Myometrial cell (primary cell): ENCODE measurements around the gene FIG4. TPM values are rescaled to one million over a fixed set of nuclear protein-coding genes. Genes with fewer than 3 reads are reported as not detected.

Experiments
- total RNA-seq: library from RNA; depleted of rRNA; stranded (reverse); fragments of >200 nt; gene quantifications from 2 replicates; pipeline ENCODE4 v1.2.3, GENCODE V29; 2015

FIG4 gene
- total RNA-seq: 14.4 and 18.1 TPM in 2 replicates

GRCh38 chr6:109690737-109691621, at the start of gene FIG4, which contains the start of gene AK9:
Gene FIG4, plus strand, starts transcription at chr6:109691296. Its CDS starts 140 bp downstream, at chr6:109691436.
Gene AK9, minus strand, starts transcription at chr6:109691202. Its CDS starts 15,457 bp downstream, at chr6:109675745.

Other genes starting within 250 kb of the FIG4 start
- gene MICAL1, start 235.5 kb upstream of the FIG4 start, total RNA-seq: 43.8 and 44.5 TPM in 2 replicates
- gene ZBTB24, start 208.1 kb upstream of the FIG4 start, total RNA-seq: 3.5 and 4.6 TPM in 2 replicates
- gene AK9, start 94 bp upstream of the FIG4 start, total RNA-seq: 1.4 and 5.5 TPM in 2 replicates